Measurements from ENCODE around the gene TARS2.

TARS2 gene

GRCh38 chr1:150537732-150538684 is 50.8 kb downstream of the TARS2 start:
- DNase-seq (ENCODE audit: low spot score) = no peak

DNA sequence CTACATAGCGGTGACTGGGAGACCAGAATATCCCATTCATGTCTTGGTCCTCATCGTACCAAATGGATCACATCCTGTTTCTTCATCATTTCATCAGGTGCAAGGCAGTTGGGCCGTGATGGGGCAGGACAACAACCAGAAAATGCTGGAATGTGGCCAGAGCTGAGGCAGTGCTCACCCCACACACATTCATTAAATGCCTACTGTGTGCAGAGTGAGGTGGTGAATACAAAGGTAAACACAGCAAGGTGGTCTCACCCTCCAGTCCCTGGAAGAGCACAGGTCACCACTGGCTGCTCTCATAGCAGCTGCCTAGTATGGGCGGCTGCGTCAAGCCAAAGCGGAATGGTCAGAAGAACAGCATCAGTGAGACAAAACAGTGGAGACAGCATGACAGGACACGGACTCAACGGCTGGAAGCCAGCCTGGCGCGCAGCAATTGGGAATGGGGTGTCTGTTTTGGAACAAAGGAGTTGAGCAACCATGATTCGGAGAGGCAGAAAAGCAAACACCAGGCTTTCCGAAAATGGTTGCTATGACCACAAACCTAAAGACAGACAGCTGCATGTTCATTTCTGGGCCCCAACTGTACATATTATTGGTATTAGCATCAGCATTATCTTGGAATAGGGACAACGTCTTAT is 56.4 kb downstream of the TARS2 start:
- DNase-seq (ENCODE audit: low spot score) = no peak

- DNase-seq (ENCODE audit: low spot score) = no peak
Measured at GRCh38 chr1:150544204-150544603, 57.0 kb downstream of the TARS2 start.

GRCh38 chr1:150545486-150546032 is 58.3 kb downstream of the TARS2 start:
- no peak for DNase-seq (ENCODE audit: low spot score)

GRCh38 chr1:150546294-150546937 is 59.2 kb downstream of the TARS2 start:
- no peak for DNase-seq (ENCODE audit: low spot score)

DNA sequence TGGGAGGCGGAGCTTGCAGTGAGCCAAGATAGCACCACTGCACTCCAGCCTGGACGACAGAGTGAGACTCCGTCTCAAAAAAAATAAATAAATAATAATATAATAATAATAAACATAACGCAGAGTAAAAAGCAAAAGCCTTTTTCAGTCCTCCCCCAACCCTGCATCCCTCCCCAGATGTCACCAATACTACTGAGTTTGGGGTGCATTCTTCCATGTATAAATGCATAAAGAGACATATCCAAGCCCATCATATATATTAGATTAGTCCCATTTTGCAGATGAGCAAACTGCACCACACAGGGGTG is 61.1 kb downstream of the TARS2 start:
- DNase-seq (ENCODE audit: low spot score) = no peak

GRCh38 chr1:150548632-150549495 is 61.6 kb downstream of the TARS2 start, which contains the start of gene ADAMTSL4:
ADAMTSL4 (plus strand) TSS chr1:150549408; CDS start chr1:150552289, 2,881 bp downstream.
- DNase-seq (ENCODE audit: low spot score) = peak; percentile 65

GRCh38 chr1:150549496-150550221 is 62.4 kb downstream of the TARS2 start:
- DNase-seq (ENCODE audit: low spot score) = peak; percentile 58

DNA sequence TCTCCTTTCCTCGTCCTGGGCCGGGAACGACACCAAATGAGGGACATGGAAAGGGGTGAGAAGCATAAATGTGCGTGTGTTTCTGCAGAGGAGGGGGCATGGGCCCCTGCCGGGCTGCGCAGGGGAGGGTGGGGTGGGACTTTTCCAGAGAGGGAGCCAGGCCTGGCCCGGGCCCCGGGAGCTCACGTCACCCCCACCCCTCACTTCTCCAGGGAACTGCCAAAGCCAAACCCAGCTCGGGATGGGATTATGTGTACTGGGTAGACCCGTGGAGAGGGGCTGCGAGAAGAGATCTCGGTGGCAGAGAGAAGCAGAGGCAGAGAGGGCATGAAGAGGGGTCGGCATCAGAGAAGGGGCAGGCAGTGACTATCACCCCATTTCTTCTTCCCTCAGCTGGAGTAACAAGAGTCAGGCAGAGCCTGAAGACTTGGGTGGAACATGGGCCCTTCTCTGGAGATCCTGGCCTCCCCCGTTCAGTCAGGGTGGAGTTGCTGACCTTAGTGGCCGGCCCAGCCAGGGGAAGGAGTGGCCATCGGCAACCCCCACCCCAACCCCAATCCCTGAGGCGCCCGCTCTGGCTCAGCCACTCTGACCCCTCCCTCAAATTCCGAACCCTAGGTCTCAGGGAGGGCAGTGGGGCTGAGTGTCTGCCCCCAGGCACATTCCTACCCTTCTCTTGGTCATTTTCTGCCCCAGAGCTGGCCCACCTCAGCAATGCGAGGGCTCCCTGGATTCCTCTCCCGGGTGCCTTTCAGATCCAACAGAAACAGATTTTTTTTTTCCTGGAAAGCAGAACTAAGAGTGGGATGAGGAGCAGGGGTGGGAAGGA is 63.2 kb downstream of the TARS2 start:
- DNase-seq (ENCODE audit: low spot score) = no peak

GRCh38 chr1:150551051-150551783 is 64.0 kb downstream of the TARS2 start:
- no peak for DNase-seq (ENCODE audit: low spot score)

- no peak for DNase-seq (ENCODE audit: low spot score)
Measured at GRCh38 chr1:150551784-150552127, 64.5 kb downstream of the TARS2 start.

- peak; percentile 84 for DNase-seq (ENCODE audit: low spot score)
Measured at GRCh38 chr1:150552128-150552910, 65.1 kb downstream of the TARS2 start.

GRCh38 chr1:150552911-150553289 is 65.7 kb downstream of the TARS2 start:
- no peak for DNase-seq (ENCODE audit: low spot score)

DNA sequence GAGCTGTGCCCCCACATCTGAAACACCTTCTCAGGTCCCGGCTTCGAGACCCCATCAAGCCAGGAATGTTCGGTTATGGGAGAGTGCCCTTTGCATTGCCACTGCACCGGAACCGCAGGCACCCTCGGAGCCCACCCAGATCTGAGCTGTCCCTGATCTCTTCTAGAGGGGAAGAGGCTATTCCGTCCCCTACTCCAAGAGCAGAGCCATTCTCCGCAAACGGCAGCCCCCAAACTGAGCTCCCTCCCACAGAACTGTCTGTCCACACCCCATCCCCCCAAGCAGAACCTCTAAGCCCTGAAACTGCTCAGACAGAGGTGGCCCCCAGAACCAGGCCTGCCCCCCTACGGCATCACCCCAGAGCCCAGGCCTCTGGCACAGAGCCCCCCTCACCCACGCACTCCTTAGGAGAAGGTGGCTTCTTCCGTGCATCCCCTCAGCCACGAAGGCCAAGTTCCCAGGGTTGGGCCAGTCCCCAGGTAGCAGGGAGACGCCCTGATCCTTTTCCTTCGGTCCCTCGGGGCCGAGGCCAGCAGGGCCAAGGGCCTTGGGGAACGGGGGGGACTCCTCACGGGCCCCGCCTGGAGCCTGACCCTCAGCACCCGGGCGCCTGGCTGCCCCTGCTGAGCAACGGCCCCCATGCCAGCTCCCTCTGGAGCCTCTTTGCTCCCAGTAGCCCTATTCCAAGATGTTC is 66.3 kb downstream of the TARS2 start:
- DNase-seq (ENCODE audit: low spot score) = no peak

DNA sequence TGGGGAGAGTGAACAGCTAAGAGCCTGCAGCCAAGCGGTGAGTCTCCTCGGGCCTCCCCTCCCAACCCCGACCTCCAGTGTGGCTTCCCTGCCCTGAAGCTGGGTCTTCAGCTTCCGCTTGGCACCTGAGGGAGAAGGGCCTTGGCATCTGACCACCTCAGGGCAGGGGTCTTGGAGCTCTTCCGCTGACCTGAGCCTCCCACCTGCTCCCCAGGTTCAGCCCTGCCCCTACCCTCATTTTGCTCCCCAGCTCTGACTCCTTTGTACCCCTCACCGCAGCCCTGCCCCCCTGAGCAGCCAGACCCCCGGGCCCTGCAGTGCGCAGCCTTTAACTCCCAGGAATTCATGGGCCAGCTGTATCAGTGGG is 66.8 kb downstream of the TARS2 start:
- no peak for DNase-seq (ENCODE audit: low spot score)

- DNase-seq (ENCODE audit: low spot score) = no peak
Measured at GRCh38 chr1:150555198-150555970, 68.2 kb downstream of the TARS2 start.
